Measurements from ENCODE around the gene NEK6.

NEK6 gene

GRCh38 chr9:124388275-124389048, 130.7 kb downstream of the NEK6 start:
- no peak for DNase-seq

GRCh38 chr9:124389146-124389939, 131.6 kb downstream of the NEK6 start:
- peak; percentile 64 for DNase-seq

DNA sequence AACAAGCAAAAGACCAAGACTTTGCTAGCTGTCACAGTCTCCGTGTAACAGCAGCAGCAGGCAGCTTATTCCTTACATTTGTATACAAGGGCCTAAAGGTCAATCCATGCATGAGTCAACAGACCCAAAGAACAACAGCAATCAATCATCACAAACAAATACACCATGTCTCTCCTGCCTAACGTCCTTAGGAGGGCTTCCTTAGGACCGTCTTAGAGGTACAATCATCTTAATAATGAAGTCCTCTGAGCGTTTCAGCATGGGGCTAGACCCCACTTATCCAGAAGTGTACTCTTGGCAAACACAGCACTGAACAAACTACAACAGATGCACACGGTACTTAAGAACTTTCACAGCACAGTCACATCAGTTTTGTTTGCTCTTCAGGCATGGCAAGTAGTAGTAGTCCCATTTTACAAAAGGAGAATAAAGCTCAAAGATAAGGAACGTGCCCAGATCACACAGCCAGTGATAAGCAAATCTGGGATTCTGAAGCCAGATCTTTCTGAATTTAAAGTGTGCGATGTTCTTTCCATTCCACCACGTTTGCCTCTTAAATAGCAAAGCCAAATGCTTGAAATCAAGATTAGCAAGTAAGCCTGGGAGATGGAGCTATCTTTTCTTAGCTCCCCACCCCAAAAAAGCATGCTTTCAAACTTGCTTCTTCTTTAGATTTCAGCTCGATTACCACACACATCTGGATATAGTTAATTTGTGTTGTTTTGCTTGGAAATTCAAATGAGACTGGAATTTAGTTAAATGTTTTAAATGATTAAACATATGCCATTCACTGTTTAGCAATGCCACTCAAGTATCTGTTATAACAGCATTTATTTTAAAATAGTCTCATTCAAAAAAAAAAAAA, 133.3 kb downstream of the NEK6 start:
- peak; percentile 34 for DNase-seq

DNA sequence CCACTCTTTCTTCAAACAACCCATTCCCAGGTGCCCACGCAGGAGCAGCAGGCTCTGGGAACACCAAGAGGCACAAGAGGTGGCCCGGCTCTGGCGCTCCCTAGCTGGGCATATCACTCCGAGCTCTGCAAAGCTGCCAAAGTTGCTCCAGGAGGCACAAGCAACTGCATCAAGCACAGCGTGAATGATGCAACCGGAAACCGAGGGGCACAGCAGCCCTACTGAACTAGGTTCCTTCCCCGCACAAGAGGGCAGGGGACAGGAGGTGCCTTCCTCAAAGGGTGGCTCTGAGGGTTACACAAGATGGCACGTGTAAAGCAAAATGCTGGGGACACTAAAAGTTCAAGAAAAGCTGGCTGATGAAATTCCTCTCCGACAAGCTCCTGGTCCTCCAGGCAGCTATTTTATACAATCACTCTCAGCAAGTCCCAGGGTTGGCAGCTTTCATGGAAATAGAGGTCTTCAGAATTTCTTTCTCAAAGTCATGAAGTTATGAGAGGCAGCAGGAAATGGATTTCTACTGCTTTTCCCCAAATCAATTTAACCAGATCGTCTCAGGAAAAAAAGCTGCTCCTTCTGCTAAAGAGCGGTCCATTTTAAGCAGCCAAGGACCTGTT, 134.6 kb downstream of the NEK6 start:
- DNase-seq: no peak

GRCh38 chr9:124392871-124393460, 135.2 kb downstream of the NEK6 start:
- peak; percentile 29 for DNase-seq

GRCh38 chr9:124394167-124394566, 136.4 kb downstream of the NEK6 start:
- DNase-seq: no peak

- no peak for DNase-seq
Measured at GRCh38 chr9:124394596-124394995, 136.8 kb downstream of the NEK6 start.

- DNase-seq: no peak
Measured at GRCh38 chr9:124395826-124396225, 138.1 kb downstream of the NEK6 start.

DNA sequence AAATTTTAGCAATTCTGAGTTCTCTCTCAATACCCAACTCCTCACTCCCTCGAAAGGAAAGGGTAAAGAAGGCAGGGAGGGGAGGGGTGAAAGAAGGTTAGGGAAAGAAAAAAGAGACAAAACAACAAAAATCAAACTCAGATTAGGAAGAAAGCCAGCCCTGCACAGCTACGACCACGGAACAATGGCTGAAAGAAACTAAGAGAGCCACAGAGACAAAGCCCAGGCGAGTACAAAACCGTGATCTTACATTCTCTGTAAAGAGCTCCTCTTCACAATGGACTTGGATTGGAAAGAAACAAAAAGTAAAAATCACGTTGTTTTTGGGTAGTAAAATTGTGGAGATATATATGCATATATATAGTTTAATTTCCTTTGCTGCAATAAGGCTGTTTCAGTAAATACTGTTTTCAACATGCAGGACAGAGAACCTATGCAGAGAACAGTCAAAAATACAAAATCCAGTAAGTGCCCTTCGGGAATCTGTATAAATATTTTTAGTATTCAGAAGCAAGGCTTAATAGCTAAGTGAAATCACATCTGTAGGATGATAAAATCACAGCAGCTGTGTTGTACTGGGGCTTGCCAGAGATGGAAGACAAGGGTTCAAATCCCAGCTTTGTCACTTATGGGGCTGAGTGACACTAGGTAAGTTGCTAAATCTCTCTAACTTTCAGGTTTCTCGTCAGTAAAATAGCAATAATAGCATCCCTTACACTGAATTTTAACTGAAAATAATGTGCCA, 140.6 kb downstream of the NEK6 start:
- no peak for DNase-seq

- DNase-seq: no peak
Measured at GRCh38 chr9:124399323-124399967, 141.7 kb downstream of the NEK6 start.

GRCh38 chr9:124399968-124400940, 142.5 kb downstream of the NEK6 start:
- DNase-seq: no peak

Data from NCI-H345 (cell line).